ENCODE measurements around the gene KLF18.

The KLF18 gene

DNA sequence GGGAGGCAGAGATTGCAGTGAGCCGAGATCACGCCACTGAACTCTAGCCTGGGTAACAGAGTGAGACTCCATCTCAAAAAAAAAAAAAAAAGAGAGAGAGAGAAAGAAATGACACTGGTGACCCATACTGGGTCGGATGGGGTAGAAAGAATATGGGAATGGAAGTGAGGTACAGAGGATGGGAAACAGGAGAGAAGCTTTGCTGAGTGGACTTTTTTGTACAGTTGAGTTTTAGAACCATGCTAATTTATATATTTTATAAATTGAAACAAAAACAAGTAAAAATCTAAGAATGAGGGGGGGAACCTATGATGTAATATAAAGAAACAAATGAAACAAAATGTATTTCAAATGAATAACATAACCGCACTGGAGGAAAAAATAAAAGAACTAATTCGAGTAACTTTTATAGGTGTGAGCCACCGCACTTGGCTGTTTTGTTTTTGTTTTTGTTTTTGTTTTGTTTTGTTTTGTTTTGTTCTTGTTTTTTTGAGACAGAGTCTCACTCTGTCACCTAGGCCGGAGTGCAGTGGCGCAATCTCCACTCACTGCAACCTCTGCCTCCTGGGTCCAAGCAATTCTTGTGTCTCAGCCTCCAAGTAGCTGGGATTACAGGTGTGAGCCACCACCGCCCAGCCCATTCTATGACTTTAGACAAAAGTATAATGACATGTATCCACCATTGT, 41.1 kb downstream of the KLF18 start:
- Histone ChIP-seq H3K27me3 (ENCODE audit: control insufficient read depth, insufficient read depth, low read length) (no peaks in the 10 kb centered on the region), H3K9me3 (ENCODE audit: control insufficient read depth, low read length) (no peaks in the 10 kb centered on the region)

DNA sequence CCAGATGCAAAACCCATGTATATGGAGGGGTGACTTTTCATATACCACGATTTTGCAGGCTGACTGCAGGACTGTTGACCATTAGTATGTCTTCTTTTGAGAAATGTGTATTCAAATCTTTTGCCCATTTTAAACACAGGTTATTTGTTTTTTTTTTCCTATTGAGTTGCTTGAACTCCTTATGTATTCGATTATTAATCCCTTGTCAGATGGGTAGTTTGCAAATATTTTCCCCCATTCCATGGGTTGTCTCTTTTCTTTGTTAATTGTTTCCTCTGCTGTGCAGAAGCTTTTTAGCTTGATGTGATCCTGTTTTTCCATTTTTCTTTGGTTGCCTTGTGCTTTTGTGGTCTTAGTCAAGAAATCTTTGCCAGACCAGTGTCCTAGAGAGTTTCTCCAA, 47.4 kb downstream of the KLF18 start:
- Histone ChIP-seq H3K9me3 (ENCODE audit: control insufficient read depth, low read length) (no peaks in the 10 kb centered on the region), H3K9ac (no peak overlapping the region), H3K4me2 (ENCODE audit: low read length) (no peak overlapping the region), H3K27me3 (ENCODE audit: control insufficient read depth, insufficient read depth, low read length) (no peaks in the 10 kb centered on the region), H2AFZ (no peak overlapping the region), H3K27ac (no peak overlapping the region), H3K79me2 (no peaks in the 10 kb centered on the region), H3K4me1 (no peaks in the 10 kb centered on the region), H3K36me3 (ENCODE audit: control insufficient read depth, insufficient read depth, low read length) (no peaks in the 10 kb centered on the region), H3K4me3 (ENCODE audit: low read depth, low read length) (no peak overlapping the region)
- TF ChIP-seq, protein P1, sequence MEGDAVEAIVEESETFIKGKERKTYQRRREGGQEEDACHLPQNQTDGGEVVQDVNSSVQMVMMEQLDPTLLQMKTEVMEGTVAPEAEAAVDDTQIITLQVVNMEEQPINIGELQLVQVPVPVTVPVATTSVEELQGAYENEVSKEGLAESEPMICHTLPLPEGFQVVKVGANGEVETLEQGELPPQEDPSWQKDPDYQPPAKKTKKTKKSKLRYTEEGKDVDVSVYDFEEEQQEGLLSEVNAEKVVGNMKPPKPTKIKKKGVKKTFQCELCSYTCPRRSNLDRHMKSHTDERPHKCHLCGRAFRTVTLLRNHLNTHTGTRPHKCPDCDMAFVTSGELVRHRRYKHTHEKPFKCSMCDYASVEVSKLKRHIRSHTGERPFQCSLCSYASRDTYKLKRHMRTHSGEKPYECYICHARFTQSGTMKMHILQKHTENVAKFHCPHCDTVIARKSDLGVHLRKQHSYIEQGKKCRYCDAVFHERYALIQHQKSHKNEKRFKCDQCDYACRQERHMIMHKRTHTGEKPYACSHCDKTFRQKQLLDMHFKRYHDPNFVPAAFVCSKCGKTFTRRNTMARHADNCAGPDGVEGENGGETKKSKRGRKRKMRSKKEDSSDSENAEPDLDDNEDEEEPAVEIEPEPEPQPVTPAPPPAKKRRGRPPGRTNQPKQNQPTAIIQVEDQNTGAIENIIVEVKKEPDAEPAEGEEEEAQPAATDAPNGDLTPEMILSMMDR (IDR thresholded peaks at IDR 0.05) = no peak

More for the DNA sequence above, 41.1 kb downstream of the KLF18 start:
- Histone ChIP-seq H3K27ac (no peak overlapping the region), H3K4me3 (ENCODE audit: low read depth, low read length) (no peak overlapping the region), H3K36me3 (ENCODE audit: control insufficient read depth, insufficient read depth, low read length) (no peaks in the 10 kb centered on the region), H3K9ac (no peak overlapping the region), H3K4me1 (no peaks in the 10 kb centered on the region), H3K79me2 (no peaks in the 10 kb centered on the region), H2AFZ (no peak overlapping the region), H3K4me2 (ENCODE audit: low read length) (no peak overlapping the region)
- TF ChIP-seq, protein P1 (IDR thresholded peaks at IDR 0.05) = no peak

DNA sequence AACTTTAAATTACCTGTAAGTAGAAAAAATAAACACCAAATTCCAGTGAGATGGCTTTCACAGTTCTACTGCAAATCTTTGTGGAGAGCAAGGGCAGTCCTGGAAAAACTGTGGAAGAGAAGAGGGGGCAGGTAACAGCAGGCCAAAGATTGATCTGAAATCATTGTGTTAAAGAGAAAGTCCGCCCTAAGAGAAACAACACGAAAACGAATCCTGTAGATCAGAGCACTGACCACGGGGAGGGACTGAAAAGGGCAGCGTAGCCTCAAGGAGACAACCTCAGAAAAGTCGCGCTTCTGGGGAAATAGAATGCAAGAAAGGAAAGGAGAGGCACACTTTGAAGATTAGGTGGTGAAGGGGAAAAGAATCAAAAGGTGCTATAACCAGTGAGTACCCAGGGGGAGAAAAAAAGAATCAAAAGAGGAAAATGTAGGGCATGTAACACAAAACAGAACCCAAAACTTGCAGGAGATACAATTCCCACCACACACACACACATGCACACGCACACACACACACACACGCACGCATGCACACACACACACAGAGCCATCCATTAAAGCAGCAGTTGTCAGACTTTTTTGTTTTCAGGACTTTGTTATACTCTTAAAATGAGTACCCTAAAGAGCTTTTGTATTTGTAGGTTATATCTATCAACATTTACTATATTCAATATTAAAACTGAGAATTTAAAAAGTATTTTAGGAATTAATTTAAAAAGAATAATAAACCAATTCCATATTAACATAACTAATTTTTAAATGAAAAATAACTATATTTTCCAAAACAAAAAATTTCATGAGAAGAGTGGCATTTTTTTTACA, 50.8 kb downstream of the KLF18 start:
- H3K4me3 ChIP-seq (ENCODE audit: low read depth, low read length) = no peak overlapping the region

DNA sequence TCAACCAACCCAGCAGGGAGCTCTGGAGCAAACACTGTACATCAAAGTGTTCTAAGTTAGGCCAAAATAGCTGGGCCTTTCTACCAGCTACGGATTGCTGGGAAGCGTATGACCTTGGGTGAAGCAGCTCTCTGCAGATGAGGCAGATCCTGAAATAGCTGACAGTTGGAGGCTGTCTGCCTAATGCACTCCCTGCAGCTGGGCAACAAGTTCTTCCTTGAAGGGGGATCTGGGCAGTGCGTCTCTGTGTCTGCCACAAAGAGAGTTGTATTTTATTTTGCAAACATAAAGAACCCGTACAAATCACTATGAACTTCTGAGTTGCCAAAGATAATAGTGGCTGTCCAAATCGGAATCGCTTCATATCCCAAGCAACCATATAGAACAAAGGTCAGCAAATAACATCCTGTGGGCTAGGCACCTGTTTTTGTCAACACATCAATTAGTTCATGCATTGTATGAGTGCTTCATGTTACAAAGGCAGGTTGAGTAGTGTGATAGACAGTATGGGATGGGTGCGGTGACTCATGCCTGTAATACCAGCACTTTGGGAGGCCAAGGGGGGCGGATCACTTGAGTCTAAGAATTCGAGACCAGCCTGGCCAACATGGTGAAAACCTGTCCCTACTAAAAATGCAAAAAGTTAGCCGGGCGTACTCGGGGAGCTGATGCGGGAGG, 51.9 kb downstream of the KLF18 start:
- Histone ChIP-seq H3K79me2 (no peaks in the 10 kb centered on the region), H3K4me3 (ENCODE audit: low read depth, low read length) (no peak overlapping the region), H3K27me3 (ENCODE audit: control insufficient read depth, insufficient read depth, low read length) (no peaks in the 10 kb centered on the region), H3K27ac (no peak overlapping the region), H3K4me1 (no peaks in the 10 kb centered on the region), H3K9me3 (ENCODE audit: control insufficient read depth, low read length) (no peaks in the 10 kb centered on the region), H3K4me2 (ENCODE audit: low read length) (no peak overlapping the region), H2AFZ (no peak overlapping the region), H3K36me3 (ENCODE audit: control insufficient read depth, insufficient read depth, low read length) (no peaks in the 10 kb centered on the region), H3K9ac (no peak overlapping the region)
- TF ChIP-seq, protein P1 (IDR thresholded peaks at IDR 0.05) = no peak

More for the DNA sequence above, 50.8 kb downstream of the KLF18 start:
- no peaks in the 10 kb centered on the region for H3K27me3 ChIP-seq (ENCODE audit: control insufficient read depth, insufficient read depth, low read length)
- TF ChIP-seq, protein P1 (IDR thresholded peaks at IDR 0.05) = no peak
- no peak overlapping the region for H3K4me2 ChIP-seq (ENCODE audit: low read length)
- no peaks in the 10 kb centered on the region for H3K79me2 ChIP-seq
- no peak overlapping the region for H3K27ac ChIP-seq
- no peaks in the 10 kb centered on the region for H3K9me3 ChIP-seq (ENCODE audit: control insufficient read depth, low read length)
- H3K4me1 ChIP-seq = no peaks in the 10 kb centered on the region
- H3K36me3 ChIP-seq (ENCODE audit: control insufficient read depth, insufficient read depth, low read length) = no peaks in the 10 kb centered on the region
- no peak overlapping the region for H2AFZ ChIP-seq
- H3K9ac ChIP-seq = no peak overlapping the region
